HG03378 (cell line): Measurements from ENCODE around the gene ANKRD53.

Experiments
- ATAC-seq: cut with Tn5 transposase; IDR thresholded peaks from one replicate; pipeline ENCODE4 v1.9.1; 2021; ENCODE audit warnings: mild to moderate bottlenecking, moderate library complexity; ENCODE audit not compliant: unreplicated experiment

The ANKRD53 gene, protein sequence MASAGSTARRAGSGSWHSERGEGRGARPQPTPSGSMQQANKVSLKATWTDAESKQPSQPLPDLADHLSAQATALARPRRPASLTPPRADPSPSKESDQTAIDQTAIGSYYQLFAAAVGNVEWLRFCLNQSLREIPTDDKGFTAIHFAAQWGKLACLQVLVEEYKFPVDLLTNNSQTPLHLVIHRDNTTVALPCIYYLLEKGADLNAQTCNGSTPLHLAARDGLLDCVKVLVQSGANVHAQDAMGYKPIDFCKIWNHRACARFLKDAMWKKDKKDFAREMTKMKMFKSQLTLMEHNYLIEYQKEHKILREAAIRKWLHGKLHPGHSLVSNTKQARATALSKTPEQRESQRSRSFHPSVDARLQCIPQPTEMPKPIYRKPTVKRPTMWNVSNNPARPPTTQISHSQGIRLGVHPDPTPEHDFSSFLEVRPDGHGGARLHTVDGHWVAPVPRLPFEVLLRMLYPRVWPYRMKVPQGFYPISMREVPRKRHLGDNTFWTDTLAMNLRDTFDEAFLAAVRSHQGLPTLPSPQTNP

DNA sequence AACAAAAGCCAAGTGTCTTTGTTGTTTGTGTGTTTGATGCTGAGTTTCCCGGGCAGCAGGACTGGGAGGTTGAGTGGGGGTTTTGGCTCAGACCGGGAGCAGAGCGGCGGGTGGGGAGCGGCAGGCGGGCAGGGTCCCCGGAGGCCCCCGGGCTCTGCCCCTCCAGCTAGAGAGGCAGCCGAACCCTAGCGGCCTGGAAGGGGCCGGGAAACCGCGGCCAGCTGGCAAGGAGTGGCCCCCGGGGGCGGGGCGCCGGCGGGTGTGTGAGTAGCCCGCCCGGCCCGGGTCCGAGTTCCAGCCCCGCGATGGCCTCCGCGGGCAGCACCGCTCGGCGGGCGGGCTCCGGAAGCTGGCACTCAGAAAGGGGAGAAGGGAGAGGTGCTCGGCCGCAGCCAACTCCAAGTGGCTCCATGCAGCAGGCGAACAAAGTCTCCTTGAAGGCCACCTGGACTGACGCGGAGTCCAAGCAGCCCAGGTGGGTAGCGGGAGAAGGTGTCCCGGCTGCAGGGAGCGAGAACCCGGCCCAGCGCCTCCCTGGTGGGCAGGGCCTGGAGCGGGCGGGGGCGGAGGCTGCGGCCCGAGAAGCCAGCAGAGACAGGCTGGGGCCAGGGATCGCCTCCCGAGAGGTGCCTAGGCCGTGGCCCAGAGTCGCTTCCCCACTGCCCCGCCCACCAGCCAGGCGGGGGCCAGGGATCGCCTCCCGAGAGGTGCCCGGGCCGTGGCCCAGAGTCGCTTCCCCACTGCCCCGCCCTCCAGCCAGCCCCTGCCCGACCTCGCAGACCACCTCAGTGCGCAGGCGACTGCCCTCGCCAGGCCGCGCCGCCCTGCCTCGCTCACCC, at the start of gene ANKRD53:
Gene ANKRD53, plus strand, starts transcription at position 290 of the 839 bp plus-strand sequence. Its CDS starts 16 bp downstream, at position 306.
- no peak for ATAC-seq

DNA sequence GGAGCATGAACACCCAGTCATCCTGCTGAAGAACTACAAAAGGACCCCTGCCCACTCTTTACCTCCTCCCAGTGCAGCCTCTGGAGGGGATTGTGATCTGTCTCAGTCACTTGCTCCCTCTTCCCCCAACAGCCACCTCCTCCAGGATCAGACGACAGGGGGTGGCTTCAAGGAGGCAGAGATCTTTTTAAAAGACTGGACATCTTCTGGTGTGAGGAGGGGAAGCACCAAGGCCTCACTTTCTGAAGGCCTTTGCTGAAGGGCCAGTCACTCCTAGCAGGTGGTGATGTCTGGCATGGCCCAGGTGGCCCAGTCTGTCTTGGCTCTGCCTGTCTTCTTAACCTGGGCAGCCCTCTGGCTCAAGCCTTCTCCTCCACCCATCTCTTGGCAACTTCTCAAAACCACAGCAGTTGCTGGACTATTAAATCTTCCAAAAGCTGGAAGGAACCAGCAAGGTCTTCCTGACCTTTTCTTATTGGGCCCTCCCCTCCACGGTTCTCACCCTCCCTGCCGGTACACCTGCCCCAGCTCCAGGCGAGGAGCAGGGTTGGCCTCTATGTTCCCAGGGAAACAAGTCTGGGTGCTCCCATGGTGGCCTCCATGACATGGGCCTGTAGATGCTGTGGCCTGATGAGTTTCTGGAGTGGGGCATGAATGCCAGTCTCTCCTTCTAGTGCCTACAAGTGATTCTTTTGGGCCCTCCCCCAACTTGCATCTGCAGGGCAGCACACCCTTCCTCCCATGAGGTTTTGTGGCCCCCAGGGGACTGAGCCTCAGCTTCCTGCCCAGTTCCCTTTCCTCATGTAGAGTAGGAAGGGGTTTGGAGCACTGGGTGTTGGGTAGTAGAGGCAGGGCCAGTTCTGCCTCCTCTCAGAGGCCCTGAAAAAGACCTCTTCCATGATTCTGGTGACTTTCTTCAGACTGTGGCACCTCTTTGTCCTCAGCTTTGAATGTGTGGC, 47.8 kb upstream of the ANKRD53 start:
- no peak for ATAC-seq

DNA sequence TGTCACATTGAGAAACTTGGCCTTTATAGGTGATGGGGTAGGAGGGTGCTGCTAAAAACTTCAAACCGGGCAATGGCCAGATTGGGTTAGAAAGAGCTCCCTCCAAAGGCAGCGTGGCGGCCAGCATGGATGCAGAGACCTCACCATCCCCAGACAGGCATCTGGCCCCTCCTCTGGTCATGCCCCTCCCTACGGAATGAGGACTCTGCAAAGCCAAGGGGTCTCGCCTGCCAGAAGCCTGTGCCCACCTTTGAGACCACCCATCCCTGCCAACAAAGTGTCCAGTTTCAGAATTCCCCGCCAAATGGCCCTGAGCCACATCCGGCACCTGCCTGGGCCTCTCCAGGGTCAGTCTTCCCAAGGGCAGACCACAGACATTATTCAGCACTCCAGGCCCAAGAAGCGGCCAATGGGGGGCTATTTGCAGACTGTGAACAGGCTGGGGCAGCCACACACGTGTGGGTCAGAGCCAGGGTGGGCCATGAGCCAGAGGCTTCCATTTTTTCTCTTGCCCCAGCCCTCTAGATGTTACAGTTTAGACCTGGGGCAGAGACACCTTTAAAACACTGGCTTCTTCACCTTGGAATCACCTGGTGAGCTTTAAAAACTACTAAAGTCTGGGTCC, 46.9 kb upstream of the ANKRD53 start:
- no peak for ATAC-seq

DNA sequence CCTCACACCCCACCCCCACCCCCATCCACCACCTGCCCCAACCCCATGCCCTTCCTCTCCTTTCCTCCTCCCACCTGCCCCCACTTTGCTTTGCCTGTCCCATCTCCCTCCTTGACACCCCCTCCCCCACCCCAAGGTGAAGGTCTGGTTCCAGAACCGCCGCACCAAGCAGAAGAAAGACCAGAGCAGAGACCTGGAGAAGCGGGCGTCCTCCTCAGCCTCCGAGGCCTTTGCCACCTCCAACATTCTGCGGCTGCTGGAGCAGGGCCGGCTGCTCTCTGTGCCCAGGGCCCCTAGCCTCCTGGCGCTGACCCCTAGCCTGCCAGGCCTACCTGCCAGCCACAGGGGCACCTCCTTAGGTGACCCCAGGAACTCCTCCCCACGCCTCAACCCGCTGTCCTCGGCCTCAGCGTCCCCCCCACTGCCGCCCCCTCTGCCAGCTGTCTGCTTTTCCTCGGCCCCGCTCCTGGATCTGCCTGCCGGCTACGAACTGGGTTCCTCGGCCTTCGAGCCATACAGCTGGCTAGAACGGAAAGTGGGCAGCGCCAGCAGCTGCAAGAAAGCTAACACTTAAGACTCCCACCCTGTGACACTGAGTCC, 45.7 kb upstream of the ANKRD53 start:
- no peak for ATAC-seq

DNA sequence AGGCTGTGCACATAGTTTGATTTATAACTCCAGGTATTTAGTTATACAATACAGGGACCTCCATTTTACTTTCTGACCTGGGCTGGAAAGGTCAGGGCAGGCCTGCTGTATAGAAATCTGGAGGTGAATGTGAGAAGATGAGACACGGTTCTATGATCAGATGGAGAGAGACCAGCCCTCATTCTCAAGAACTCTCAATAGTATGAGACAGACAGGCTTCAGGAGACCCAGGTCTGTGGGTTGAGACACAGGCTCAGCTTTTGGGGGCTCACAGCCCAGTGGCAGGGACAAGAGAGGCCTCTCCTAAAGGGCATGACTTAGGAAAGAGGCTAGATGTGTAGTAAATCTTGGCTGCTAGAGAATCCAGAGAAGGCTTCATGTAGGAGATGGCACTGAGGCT, 43.4 kb upstream of the ANKRD53 start:
- ATAC-seq: no peak

DNA sequence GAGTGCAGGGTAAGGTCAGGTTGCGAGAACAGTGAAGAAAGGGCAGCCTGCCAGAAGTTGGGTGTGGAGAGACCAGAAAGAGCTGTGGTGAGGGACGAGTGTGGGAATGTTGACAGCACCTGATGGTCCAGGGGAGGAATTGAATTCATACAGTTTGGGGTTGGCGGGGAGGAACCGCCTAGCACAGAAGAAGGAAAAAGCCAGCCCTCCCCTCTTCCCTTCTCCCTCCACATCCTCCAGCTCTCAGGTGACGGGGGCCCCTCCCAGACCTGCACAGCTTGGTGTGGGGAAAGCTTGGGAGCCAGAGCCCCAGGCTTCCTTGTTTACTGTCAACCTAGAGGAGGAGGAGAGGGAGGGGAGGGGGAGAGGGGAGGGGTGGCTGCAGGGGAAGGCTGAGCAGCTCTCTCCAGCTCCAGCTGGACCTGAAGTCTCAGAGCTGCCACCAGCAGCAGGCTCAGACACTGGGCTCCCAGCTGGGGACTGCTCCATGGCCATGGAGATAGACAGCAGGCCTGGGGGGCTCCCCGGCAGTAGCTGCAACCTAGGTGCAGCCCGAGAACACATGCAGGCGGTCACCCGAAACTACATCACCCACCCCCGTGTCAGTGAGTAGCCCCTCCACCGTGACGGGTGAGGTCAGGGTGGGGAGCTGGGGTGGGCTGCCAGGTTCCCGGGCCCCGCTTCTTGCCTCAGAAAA, 42.8 kb upstream of the ANKRD53 start, which contains the start of gene ATP6V1B1:
Gene ATP6V1B1, plus strand, starts transcription at position 433 of the 697 bp plus-strand sequence. Its CDS starts 55 bp downstream, at position 488.
- no peak for ATAC-seq

DNA sequence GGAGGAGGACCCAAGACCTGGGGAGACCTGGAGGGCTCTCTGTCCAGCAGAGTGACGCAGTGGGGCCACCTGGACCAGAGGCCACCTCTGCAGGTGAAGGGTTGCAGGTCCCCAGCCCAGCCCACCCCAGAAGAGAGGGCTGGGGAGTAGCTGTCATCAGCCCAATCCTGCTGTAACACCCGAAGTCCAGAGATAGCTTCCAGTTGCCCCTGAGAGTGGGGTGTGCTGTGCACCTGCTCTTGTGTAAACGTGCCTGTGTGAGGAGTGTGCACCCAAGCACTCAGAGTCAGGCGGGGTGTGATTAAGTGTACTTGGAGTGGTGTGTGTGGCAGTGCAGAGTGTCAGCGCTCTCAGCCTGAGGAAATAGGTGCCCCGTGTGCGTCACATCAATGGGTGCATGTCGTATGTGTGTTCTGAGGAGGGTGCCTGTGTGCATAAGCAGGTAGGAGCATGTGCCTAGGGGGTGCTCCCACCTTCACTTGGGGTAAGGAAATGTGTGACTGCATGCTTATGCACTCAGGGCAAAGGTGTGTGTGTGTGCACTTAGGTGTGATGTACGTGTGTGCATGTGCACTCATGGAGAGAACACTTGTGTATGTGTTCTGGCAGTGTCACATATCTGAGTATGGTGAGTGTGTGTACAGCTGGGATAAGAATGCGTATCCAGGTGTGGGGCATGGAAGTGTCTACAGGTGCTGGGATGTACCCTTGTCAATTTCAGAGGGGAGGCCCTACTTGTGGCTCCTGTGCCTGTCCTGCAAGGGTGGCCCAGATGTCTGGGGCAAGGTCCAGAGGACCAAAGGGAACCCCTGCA, 42.1 kb upstream of the ANKRD53 start:
- ATAC-seq: no peak

DNA sequence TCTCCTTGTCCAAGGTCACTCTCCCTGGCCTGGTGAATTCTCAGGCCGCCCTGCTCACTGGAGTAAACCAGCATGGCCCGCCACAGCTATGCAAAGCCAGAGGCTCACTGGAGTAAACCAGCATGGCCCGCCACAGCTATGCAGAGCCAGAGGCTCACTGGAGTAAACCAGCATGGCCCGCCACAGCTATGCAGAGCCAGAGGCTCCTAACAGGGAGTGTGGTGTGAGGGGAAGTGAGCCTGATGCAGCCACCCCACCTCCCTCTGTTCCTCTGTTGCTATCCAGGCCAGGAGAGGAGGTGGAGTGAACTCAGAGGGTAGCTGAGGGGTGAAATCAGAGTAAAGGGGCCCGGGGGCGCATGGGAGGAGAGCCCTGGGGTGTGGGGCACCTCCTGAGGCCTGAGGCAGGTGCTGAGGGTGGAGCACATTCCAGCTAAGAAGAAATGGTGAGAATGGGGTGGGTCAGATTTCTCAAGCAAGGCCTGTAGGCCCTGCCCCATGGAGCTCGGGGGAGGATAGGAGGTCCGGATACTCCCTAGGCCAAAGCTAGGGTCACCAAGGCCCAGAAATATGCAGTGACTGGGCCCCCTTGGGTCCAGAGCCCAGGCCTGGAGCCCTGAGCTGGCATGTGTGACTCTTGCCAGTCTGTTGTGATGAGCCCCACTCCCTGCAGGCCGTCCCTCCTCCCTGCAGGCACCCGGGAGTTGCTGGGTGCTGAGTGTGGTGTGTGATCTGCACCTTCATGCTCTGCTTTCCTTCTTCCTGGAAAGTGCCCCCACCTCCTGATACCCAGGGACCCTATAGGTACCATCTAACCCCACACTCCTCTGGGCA, 41.2 kb upstream of the ANKRD53 start:
- no peak for ATAC-seq

DNA sequence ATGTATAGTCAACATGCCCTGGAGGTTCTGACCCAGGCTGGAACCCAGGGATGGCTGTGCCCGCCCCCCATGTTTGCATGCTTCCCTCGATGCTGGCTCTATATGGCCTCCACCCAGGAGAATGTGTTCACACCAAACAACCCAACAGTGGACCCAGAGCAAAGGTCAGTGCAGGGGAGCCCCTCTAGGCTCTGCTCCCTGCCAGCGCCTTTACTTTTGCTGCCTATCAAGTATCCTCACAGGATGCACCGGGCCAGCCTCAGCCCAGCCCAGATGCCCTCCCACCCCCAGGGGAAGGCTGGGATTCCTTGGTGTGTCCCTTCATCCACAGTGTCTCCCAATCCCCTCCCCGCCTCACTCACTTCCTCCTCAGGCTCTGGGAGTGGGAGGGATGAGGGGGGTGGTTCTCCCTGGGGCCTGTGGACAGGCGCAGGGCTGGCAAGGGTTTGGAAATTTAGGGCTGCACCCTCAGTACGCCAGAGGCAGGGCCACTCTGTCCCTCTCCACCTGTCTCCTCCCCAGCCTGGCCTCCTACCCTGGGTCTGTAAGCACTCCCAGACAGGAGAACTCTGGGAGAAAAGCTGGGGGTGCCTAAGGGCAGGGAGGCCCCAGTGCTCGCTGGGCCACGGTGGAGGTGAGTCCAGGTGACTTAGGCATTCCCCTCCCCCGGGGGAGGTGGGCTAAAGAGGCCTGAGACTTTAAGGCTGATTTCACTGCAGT, 40.4 kb upstream of the ANKRD53 start:
- ATAC-seq: no peak

DNA sequence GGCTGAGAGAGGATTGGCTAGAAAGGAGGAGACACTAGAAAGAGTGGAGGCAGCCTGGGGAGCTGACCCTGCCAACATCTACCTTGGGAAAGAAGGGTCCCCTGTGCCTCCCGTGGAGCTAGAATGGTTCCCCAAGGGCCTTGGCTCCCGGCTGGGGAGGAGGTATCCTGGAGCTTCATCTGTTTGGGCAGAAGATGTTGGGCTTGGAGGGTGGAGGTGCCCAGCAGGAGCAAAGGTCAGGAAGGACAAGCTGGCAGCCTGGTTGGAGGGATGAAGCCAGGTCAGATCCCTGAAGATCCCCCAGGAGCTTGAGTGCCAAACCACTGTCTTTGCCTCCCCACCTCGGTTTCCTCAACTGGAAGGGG, 39.9 kb upstream of the ANKRD53 start:
- ATAC-seq: no peak

DNA sequence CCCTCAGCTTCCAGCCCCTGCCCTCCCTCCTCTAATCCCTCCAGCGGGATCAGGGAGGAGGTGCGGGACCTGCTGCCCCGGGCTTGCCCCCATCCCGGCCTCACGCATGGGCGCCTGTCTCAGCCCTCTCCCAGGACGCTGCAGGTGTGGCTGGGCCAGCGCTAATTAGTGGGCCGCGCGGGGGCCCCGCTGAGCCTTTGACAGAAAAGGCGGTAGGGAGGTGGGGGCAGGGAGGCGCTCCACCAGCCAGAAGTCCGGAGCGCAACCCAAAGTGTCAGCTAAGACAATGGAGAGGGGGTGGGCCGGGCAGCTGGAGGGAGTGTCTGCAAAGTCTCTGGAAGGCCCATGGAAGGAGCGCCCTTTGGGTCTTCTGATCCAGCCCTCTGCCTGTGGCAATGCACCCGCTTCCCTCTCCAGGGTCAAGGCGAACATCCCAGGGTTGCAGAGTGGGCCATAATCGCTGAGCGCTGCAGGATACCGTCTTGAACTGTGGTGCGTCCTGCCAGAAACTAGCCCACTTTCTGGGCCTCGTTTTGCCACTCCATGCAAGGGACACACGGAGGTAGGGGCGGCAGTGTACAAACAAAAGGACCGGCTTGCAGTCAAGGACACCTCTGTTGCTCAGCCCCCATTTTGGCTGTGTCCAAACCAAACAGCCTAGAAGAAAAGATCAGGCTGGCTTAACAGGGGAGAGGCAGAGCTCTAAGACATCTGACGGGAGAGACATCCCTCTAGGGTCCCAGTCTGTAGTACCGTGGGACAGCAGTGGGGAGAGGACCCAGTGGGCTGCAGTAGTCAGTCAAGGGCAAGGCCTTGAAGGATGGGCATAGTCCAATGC, 39.2 kb upstream of the ANKRD53 start:
- no peak for ATAC-seq

DNA sequence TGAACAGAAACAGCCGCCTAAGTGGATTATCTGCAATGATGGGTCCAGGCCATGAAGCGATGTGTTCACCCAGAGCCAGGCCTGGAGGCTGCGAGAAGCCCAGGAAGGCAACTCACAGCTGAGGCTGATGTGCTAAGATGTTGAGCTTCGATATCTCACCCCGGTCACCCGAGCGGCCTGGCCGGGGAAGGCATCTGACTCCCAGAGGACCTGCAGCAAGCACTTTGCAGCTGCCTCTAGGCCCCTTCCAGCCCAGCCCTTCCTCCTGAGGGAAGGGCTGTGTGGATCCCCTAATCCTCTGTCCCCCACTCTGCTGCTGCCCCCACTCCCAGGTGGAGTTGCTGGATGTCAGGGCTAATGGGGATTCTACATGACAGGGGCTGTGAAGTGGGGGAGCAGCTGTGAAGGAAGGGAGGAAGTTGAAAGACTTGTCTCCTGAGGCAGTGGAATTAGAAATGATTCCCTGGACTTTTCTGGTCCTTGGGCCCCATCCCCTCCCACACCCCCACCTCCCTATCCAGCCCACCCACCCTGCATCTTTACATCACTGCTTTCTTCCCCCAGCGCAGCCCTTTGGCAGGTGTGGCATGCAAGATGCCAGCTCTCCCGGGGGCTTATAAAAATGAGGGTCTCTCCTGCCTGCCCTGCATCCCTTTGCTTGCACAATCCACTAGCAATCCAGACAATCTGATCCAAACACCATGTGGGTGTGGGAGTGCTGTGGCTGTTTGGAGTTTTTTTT, 38.4 kb upstream of the ANKRD53 start:
- no peak for ATAC-seq

DNA sequence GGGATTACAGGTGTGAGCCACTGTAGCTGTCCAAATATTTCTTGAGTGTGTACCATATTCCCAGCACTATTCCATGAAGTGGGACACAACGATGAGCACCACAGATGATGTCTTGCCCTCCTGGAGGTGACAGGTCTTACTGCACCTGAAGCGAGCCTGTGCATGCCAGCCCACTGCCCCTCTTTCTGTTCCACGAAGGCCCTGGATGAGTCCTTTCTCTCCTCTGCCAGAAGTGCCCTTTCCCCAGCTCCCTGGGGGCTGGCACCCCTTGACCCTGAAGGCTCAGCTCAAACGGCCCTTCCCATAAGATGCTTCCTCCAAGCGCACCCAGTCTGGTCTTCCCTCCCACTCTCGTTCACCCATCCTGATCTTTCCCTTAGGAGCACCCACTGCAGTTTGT, 37.2 kb upstream of the ANKRD53 start:
- ATAC-seq: no peak

DNA sequence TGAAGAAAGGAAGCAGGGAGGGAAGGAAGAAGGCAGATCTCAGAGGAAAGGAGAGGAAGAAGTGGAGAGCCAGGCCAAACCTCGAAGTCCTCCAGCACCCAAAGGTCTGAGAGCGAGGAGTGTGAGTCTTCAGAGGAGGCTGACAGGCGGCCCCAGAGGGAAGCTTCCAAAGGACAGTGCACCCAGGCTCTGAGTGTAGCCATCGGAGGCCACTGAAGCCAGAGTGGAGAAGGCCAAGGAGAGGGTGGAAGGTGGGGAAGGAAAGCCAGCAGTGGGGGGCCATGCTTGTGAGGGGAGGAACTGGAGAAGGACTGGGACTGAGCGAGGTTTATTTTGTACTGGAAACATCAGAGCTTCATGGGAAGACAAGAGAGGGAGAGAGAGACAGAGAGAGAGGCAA, 36.7 kb upstream of the ANKRD53 start:
- ATAC-seq: no peak
